Embryonic facial prominence (tissue), 1 donor: Measurements from ENCODE around the gene DEFB113.

ENCODE experiments used
- DNase-seq: peaks from one replicate; pipeline ENCODE4 v3.0.0-alpha.2; 2016; ENCODE audit errors: extremely low spot score

DEFB113 gene

GRCh38 chr6:49935387-49935786 lies 34.0 kb downstream of the DEFB113 start:
- DNase-seq: no peak

GRCh38 chr6:49934770-49935169 lies 34.7 kb downstream of the DEFB113 start:
- DNase-seq: no peak

- DNase-seq: no peak
These were observed 35.9 kb downstream of the DEFB113 start for GRCh38 chr6:49933526-49933925.

GRCh38 chr6:49929340-49929739 lies 40.1 kb downstream of the DEFB113 start:
- no peak for DNase-seq

GRCh38 chr6:49923826-49924225 lies 45.6 kb downstream of the DEFB113 start:
- no peak for DNase-seq

- no peak for DNase-seq
These were observed 49.3 kb downstream of the DEFB113 start for GRCh38 chr6:49919935-49920644.

GRCh38 chr6:49919261-49919660 lies 50.2 kb downstream of the DEFB113 start:
- DNase-seq: no peak

- no peak for DNase-seq
These were observed 50.6 kb downstream of the DEFB113 start for GRCh38 chr6:49918787-49919186.
